NCI-H510A treated with DMSO at 0.1 percent for 48 hours (cell line): ENCODE results near the gene MTUS2.

Experiments
- DNase-seq: peaks from one replicate; lab custom pipeline; 2025; lab: John Stamatoyannopoulos, UW

Gene MTUS2

DNA sequence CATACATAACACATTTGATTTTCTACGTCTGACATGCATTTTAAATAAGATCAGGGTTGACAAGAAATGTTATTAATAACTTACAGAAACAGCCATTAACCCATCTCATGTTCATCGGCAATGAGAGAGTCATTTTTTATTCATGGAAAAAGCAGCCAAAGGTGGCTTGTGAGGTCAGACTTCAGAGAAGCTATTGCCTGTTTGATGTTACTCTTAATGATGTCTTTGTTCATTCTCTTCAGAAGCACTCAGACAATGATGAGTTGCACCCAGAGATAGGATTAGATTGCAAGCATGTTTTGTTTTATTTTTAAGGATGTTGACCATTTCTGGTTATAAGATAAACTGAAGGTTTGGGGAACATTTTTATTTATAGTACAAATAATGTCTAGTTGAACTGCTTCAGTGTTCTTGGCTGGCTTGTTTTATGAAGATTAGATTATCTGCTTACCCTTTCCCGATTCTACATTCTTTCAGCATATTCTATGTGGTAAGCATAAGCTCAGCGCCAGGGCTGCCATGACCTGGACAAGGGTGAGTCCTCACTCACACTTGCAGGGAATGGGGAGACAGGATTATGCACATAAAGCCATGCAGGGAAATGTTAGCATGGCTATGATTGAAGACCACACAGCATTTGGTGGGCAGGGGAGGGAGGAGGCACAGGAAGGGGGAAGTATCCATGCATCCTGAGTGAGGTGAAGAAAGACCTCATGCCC lies 288.1 kb downstream of the MTUS2 start:
- no peak for DNase-seq

- no peak for DNase-seq
Observed at GRCh38 chr13:29109987-29110386, 289.8 kb downstream of the MTUS2 start.

GRCh38 chr13:29111446-29111845 lies 291.3 kb downstream of the MTUS2 start:
- DNase-seq: no peak

GRCh38 chr13:29115842-29116241 lies 295.7 kb downstream of the MTUS2 start:
- no peak for DNase-seq

DNA sequence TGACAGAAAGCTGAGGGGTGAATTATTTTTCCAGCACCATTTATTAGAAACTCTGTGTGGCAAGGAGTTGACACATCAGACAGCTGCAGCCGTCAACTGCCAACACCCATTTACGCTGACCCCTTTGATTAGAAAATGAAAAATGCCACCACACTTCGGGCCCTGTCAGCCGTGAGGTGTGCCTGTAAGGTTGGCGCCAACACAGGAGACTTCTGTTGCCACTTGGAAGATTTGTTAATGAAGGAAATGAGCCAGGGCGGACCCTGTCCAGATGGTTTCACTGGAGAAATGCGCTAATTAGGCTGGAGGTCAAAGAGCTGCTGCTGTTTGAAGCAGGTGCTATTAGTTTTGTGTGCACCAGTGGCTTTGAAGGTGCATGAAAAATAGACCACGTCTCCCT lies 297.5 kb downstream of the MTUS2 start:
- no peak for DNase-seq

- DNase-seq: no peak
Observed at GRCh38 chr13:29118471-29118870, 298.3 kb downstream of the MTUS2 start.

- no peak for DNase-seq
Observed at GRCh38 chr13:29125191-29125933, 305.2 kb downstream of the MTUS2 start.

GRCh38 chr13:29125934-29126424 lies 305.8 kb downstream of the MTUS2 start:
- no peak for DNase-seq

- DNase-seq: no peak
Observed at GRCh38 chr13:29129616-29130015, 309.5 kb downstream of the MTUS2 start.

- DNase-seq: no peak
Observed at GRCh38 chr13:29131159-29131558, 311.0 kb downstream of the MTUS2 start.

DNA sequence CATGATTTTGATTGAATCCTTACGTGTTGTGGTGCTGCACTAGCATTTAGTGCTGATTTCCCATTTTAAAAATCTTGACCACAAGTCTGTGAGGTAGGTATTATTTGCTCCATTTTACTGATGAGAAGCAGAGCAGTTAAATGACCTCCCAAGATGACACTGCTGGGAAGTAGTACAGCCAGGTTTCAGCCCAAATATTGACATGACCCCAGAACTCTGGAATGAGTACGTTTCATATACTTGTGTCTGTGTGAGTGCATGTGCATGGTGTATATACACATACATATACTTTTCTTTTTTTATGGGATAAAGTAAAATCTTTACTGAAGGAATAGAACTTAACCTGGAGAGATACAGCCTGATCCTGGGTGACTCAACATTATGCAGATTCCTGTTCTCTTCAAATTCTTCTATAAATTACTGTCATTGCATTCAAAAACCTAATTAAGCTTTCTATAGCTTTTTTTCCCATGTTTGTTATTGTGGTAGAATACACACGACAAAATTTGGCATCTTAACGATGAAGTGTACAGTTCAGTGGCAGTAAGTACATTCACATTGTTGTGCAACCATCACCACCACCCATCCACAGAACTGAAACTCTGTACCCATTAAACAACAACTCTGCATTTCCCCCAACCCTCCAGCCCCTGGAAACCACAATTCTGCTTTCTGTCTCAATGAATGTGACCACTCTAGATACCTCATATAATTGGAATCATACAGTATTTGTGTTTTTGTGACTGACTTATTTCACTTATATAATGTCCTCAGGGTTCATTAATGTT lies 311.9 kb downstream of the MTUS2 start:
- DNase-seq: no peak

GRCh38 chr13:29136341-29136740 lies 316.2 kb downstream of the MTUS2 start:
- DNase-seq: no peak

GRCh38 chr13:29137016-29137415 lies 316.9 kb downstream of the MTUS2 start:
- DNase-seq: no peak

DNA sequence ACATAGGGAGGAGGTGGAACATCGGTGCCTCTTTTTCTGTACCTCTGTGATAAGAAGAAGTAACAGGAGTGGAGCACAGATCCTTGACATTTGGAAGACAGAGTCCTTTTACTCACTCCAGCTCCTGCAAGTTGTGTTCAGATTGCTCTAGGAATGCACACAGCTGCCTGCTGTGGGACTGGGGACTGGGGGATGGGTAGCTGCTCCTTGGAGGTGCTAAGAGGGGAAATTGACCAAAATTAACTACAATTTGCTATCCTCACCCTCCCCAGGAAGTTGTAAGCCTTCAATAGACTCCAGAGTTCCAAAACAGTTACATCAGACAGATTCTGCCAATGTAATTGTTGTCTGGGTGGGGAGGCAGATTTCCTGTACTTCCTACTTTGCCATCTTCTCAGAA lies 317.9 kb downstream of the MTUS2 start:
- DNase-seq: no peak

- no peak for DNase-seq
Observed at GRCh38 chr13:29140277-29140676, 320.1 kb downstream of the MTUS2 start.

- no peak for DNase-seq
Observed at GRCh38 chr13:29143847-29144246, 323.7 kb downstream of the MTUS2 start.

DNA sequence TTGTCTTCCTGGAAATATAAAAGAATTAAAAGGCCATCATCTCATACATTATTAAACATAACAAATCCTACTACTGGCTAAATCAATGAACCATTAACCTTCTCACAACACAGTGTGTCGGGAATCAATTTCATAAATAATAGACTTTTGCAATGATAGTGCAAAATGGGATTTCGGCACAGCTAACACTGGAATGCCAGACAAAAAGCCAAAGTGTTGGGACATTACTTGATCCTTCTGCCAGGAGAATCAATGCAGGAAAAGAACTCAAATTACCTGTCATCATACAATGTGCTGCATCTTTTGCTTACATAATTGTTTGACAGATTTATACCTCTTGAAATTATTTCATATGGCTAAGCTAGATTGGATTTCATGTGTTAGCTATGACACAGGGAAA lies 334.3 kb downstream of the MTUS2 start:
- no peak for DNase-seq

GRCh38 chr13:29156136-29156535 lies 336.0 kb downstream of the MTUS2 start:
- DNase-seq: no peak

GRCh38 chr13:29159871-29160270 lies 339.7 kb downstream of the MTUS2 start:
- DNase-seq: no peak

GRCh38 chr13:29160862-29161261 lies 340.7 kb downstream of the MTUS2 start:
- no peak for DNase-seq

GRCh38 chr13:29161676-29162075 lies 341.5 kb downstream of the MTUS2 start:
- no peak for DNase-seq

GRCh38 chr13:29162638-29163235 lies 342.6 kb downstream of the MTUS2 start:
- DNase-seq: no peak
